ENCODE results near the gene DYNC1LI1. TPM values are rescaled to one million over a fixed set of nuclear protein-coding genes. Genes with fewer than 3 reads are reported as not detected.

The DYNC1LI1 gene
- total and polyA plus RNA-seq, 2 of the 4 experiments (the other 2 are of a cell fraction), result 25.2 to 30.8 TPM

- H3K18ac ChIP-seq (ENCODE audit: low read depth, low read length), result no peak overlapping the region
- H3K56ac ChIP-seq (ENCODE audit: extremely low read depth, insufficient read depth, low read length), result no peak overlapping the region
- H4K91ac ChIP-seq (ENCODE audit: insufficient read depth, low read depth, low read length), result no peak overlapping the region
- no peak overlapping the region for H4K5ac ChIP-seq (ENCODE audit: low read depth, low read length)
- dilution Hi-C loops (cut with HindIII; ENCODE audit: low sequenced_read_pairs, unreplicated experiment), result no loop called here
- no peak for TF ChIP-seq MXI1 (IDR thresholded peaks at IDR 0.05; ENCODE audit: borderline replicate concordance, low read depth, low read length)
- TF ChIP-seq CTCF (conservative IDR thresholded peaks at IDR 0.05; ENCODE audit: low read depth, low read length), result no peak
- TF ChIP-seq MAZ (IDR thresholded peaks at IDR 0.05; ENCODE audit: borderline replicate concordance, low read depth, low read length), result no peak
- TF ChIP-seq RAD21 (IDR thresholded peaks at IDR 0.05; ENCODE audit: low read length), result no peak
- TF ChIP-seq FOS (IDR thresholded peaks at IDR 0.05; ENCODE audit: low read depth, low read length), result no peak
- TF ChIP-seq CHD1 (IDR thresholded peaks at IDR 0.05; ENCODE audit: low read depth, low read length), result no peak
- no peak for TF ChIP-seq BHLHE40 (IDR thresholded peaks at IDR 0.05; ENCODE audit: low read depth, low read length)
- TF ChIP-seq MAFK (IDR thresholded peaks at IDR 0.05; ENCODE audit: low read depth, low read length), result no peak
- TF ChIP-seq SMC3 (IDR thresholded peaks at IDR 0.05; ENCODE audit: low read depth, low read length), result no peak
- TF ChIP-seq POLR2A (IDR thresholded peaks at IDR 0.05; ENCODE audit: low read depth, low read length), result no peak
- H4K20me1 ChIP-seq (ENCODE audit: insufficient read depth, low read length), result no peaks in the 10 kb centered on the region
- POLR2A ChIA-PET (ENCODE audit: unreplicated experiment), result no interaction called here
- H3K9me3 ChIP-seq (ENCODE audit: control insufficient read depth, insufficient read depth, low read length), result no peaks in the 10 kb centered on the region
- 100% methylated on average over 1 of the region's 1 CpG; no CpG with 5 or more reads in 1 of the 2 experiments for WGBS, 2 experiments (ENCODE audit: extremely low coverage in 2 of 2, insufficient read length in 1 of 2)
- DNase-seq (no peak), ATAC-seq (ENCODE audit: low read depth) (no peak)
- in situ Hi-C loops (cut with MboI; ENCODE audit: low sequenced_read_pairs), result no loop called here
- intact Hi-C loops (cut with micrococcal nuclease), result no loop called here
- H3K36me3 ChIP-seq (ENCODE audit: control insufficient read depth, insufficient read depth, low read length), result no peaks in the 10 kb centered on the region
- no peak overlapping the region for H2BK20ac ChIP-seq (ENCODE audit: low read depth, low read length)
- no peak overlapping the region for H2AK9ac ChIP-seq (replicated peaks; ENCODE audit: low read depth, low read length, poor library complexity)
- no peaks in the 10 kb centered on the region for H3K79me1 ChIP-seq (ENCODE audit: low read depth in 1 of 2, low read length in 2 of 2)
- H3K14ac ChIP-seq (replicated peaks; ENCODE audit: low read depth, low read length), result no peak overlapping the region
- H2BK120ac ChIP-seq (ENCODE audit: low read depth, low read length), result no peak overlapping the region
- no peak overlapping the region for H3K4ac ChIP-seq (ENCODE audit: low read depth, low read length)
- no peak overlapping the region for H2BK5ac ChIP-seq (ENCODE audit: low read depth, low read length, poor library complexity, severe bottlenecking)
- no peak overlapping the region for H3K9ac ChIP-seq (ENCODE audit: low read depth, low read length)
- H2AFZ ChIP-seq (replicated peaks; ENCODE audit: low read length, poor library complexity), result no peak overlapping the region
- H3K23ac ChIP-seq (ENCODE audit: low read depth, low read length), result no peak overlapping the region
- H3K9me1 ChIP-seq (ENCODE audit: insufficient read depth, low read length), result no peaks in the 10 kb centered on the region
- CTCF ChIA-PET, result interaction anchor here (0.9 kb wide), 1 partner anchor 35 kb away, joined by 3 read pairs; no protein-coding TSS in a partner anchor
- no peak overlapping the region for H3K4me3 ChIP-seq (ENCODE audit: insufficient read depth, low read depth, low read length)
- no TSS peak for BruUV-seq (replicated peaks)
- H3K27me3 ChIP-seq (ENCODE audit: control insufficient read depth, insufficient read depth, low read length), result no peaks in the 10 kb centered on the region
- no peak overlapping the region for H2BK15ac ChIP-seq (ENCODE audit: low read depth, low read length)
- H2AK5ac ChIP-seq (ENCODE audit: low read depth, low read length), result no peak overlapping the region
- no peak overlapping the region for H3K4me2 ChIP-seq (ENCODE audit: low read depth, low read length)
- H4K8ac ChIP-seq (ENCODE audit: low read depth in 2 of 2, low read length in 2 of 2), result no peak overlapping the region
- H3K27ac ChIP-seq (ENCODE audit: insufficient read depth, low read length), result no peak overlapping the region
- peaks cover 4% of the 10 kb centered on the region; the same call in 1 of the 2 replicates for H3K4me1 ChIP-seq (ENCODE audit: control insufficient read depth, insufficient read depth, low read length)
Observed at GRCh38 chr3:32612547-32612946, 41.9 kb upstream of the DYNC1LI1 start.

All from IMR-90 (cell line).